Memory B cell (primary cell): ENCODE results near the gene PAPSS2.

Source experiments
- ATAC-seq: fragments of 150-1000 bp; cut with Tn5 transposase; 2 replicates; pipeline ENCODE4 v1.10.0; 2021; ENCODE audit warnings: low read depth, mild to moderate bottlenecking, moderate library complexity
- DNase-seq, 2 donors: peaks; one replicate each; pipeline ENCODE4 v3.0.0; 2022; ENCODE audit warnings: low spot score in 2 of 2
- H3K27ac Mint-ChIP-seq: one replicate; pipeline ENCODE4 v1.8.0; 2022; ENCODE audit warnings: mild to moderate bottlenecking, moderate library complexity, mixed read lengths
- H3K27me3 Mint-ChIP-seq: one replicate; pipeline ENCODE4 v1.8.0; 2022; ENCODE audit warnings: mixed read lengths
- H3K36me3 Mint-ChIP-seq: one replicate; pipeline ENCODE4 v1.8.0; 2022; ENCODE audit warnings: mild to moderate bottlenecking, mixed read lengths
- H3K4me1 Mint-ChIP-seq: one replicate; pipeline ENCODE4 v1.8.0; 2022; ENCODE audit warnings: mixed read lengths
- H3K4me3 Mint-ChIP-seq: one replicate; pipeline ENCODE4 v1.8.0; 2022; ENCODE audit warnings: mild to moderate bottlenecking, moderate library complexity, mixed read lengths
- H3K9me3 Mint-ChIP-seq: one replicate; pipeline ENCODE4 v1.8.0; 2022; ENCODE audit warnings: mixed read lengths

The PAPSS2 gene

DNA sequence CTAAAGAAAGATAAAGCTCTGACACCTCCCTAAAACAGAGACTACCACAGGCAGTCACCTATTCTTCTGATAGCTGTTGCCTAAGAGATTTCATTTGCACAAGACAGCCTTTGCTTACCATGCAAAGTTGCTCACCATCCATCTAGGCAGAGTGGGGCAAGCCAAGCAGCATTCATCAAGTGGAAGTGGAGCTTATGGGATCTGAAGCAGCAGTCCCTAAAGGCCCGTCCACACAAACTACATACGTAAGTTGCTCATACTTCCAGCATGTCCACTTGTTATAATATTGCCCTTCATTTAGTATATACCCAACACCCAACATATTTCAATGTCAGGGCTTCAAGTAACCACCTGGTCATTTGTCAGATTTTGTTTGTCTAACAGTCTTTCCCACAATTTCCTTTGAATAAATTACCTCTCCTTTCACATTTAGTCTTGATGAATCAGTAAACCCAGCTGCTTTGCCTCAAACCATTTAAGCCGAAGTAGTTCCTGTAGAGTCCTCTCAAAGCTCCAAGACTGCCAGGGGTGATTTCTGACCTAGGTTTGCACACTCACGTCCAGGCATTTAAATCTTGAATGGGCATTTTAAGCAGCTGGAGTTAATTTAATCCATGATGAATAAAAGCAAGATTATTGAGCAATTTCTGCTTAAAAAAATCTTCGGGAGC is 90.5 kb downstream of the PAPSS2 start:
- Mint-ChIP-seq H3K27ac (peak overlapping the region; percentile 32), H3K4me3 (no peak overlapping the region)
- no peak for DNase-seq

DNA sequence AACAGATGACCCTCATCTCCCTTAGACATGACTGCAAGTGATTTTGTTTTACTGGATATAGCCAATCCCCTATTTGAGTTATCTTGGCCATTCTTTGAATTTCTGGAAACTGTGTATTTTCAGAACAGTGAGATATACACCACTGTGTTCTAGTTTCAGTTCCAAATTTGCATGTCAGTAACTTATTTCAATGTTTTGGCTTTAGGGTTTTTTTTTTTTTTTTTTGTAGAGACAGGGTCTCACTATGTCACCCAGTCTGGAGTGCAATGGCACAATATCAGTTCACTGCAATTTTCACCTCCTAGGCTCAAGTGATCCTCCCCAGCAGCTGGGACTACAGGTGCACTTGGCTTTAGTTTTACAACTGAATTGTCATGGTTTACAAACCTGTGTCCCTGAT is 91.1 kb downstream of the PAPSS2 start:
- H3K9me3 Mint-ChIP-seq = no peaks in the 10 kb centered on the region
- no peaks in the 10 kb centered on the region for H3K4me1 Mint-ChIP-seq
- ATAC-seq (no peak), DNase-seq (no peak)
- peaks cover 8% of the 10 kb centered on the region for H3K36me3 Mint-ChIP-seq
- no peak overlapping the region for H3K27ac Mint-ChIP-seq
- H3K27me3 Mint-ChIP-seq = no peaks in the 10 kb centered on the region
- H3K4me3 Mint-ChIP-seq = no peak overlapping the region

More for the DNA sequence above, 90.5 kb downstream of the PAPSS2 start:
- ATAC-seq = no peak
- H3K9me3 Mint-ChIP-seq = no peaks in the 10 kb centered on the region
- H3K36me3 Mint-ChIP-seq = peaks cover 8% of the 10 kb centered on the region
- no peaks in the 10 kb centered on the region for H3K27me3 Mint-ChIP-seq
- H3K4me1 Mint-ChIP-seq = no peaks in the 10 kb centered on the region

DNA sequence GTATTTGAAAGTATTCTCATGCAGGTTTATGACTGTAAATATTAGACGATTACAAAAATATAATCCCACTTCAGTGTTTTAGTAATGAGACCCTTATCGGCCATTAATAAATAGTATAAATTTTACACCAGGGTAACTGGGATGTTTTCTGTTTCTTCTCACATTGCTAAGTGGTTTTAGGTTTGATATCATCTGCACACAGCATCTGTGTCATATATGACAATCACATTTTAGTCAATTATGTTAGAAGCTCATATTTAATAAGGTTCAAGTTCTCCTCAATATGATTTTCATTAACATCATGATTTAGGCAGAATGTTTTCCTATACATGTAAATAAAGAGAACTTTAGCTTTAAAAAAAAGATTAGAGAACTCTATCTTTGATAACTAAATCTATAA is 91.6 kb downstream of the PAPSS2 start:
- Mint-ChIP-seq H3K27me3 (no peaks in the 10 kb centered on the region), H3K36me3 (peaks cover 8% of the 10 kb centered on the region), H3K4me1 (no peaks in the 10 kb centered on the region), H3K4me3 (no peak overlapping the region), H3K27ac (no peak overlapping the region), H3K9me3 (no peaks in the 10 kb centered on the region)
- ATAC-seq (no peak), DNase-seq (no peak)

DNA sequence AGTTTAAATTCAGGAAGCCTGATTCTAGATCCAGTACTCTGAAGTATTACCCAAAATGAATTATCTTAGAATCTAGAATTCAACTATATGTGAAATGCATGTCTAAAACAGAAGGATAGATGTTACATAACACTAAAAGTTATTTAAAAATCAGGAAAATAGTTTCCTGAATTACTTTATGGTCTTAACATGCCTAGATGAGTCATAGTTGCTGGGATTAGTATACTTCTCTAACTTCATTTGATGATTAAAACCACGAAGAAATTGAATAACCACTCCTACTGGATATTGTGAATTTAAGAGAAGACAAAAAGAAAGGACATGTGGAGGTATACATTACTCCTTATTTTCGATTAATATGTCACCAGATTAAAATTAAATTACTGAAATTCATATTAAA is 92.9 kb downstream of the PAPSS2 start:
- Mint-ChIP-seq H3K27ac (no peak overlapping the region), H3K36me3 (peaks cover 10% of the 10 kb centered on the region), H3K27me3 (no peaks in the 10 kb centered on the region), H3K4me3 (no peak overlapping the region), H3K4me1 (no peaks in the 10 kb centered on the region), H3K9me3 (no peaks in the 10 kb centered on the region)
- ATAC-seq (no peak), DNase-seq (no peak)

DNA sequence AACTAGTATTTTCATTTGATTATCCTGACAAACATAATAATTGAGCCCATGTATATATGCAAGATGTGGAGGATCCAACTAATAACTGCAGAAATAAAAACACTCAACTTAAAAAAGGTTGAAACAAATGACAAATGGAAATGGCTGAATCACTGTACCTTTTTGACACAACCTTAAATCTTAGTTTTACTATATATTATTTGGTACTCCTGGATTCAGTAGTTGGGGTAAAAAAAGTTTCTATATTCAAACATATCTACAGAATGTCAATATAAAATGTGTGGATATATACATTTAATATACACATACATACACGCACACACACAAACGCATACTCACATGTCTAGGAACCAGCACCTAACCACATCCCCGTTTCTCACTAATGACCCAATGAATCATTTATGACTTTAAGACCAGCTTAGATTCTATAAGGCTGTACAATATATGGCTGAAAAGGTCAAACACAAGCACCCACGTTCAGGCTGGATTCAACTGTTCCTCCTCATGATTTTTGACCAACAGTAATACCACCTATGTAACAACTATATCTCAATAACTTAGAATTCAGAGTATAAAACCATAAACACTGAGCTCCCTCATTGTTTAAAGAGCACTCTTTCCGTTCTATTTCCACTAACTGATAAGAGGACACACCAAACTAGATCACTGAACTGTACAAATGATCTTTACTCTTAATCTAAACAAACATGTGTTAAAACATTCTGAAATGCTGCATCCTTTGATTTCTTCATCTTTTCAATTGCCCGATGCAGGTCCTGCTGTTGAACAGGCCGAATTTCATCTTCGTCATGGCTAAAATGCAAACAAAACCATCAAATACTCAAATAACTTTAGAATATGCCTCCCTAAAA is 94.6 kb downstream of the PAPSS2 start:
- no peak overlapping the region for H3K27ac Mint-ChIP-seq
- no peaks in the 10 kb centered on the region for H3K9me3 Mint-ChIP-seq
- no peaks in the 10 kb centered on the region for H3K27me3 Mint-ChIP-seq
- no peak for ATAC-seq
- no peak for DNase-seq
- H3K4me1 Mint-ChIP-seq = no peaks in the 10 kb centered on the region
- H3K36me3 Mint-ChIP-seq = peaks cover 12% of the 10 kb centered on the region
- H3K4me3 Mint-ChIP-seq = no peak overlapping the region

DNA sequence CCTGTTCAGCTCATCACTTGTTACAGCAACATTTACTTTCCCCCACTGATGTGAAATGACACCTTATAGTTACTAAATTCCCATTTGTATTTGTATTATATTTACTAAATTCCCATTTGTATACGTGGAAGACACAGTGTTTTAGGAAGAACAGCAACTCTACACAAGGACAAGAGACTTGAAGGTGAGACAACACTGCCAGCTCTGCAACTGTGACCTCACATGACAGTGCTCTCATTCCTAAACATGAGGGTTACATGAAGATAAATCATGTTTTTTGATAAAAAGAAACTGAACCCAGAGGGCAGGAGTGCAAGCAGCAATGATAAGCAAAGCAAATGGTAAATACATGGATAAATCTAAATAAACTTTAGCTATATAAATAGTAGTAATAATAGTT is 98.0 kb downstream of the PAPSS2 start:
- Mint-ChIP-seq H3K4me3 (no peak overlapping the region), H3K27ac (no peak overlapping the region), H3K4me1 (no peaks in the 10 kb centered on the region), H3K9me3 (no peaks in the 10 kb centered on the region), H3K36me3 (peaks cover 16% of the 10 kb centered on the region), H3K27me3 (no peaks in the 10 kb centered on the region)
- no peak for ATAC-seq
- no peak for DNase-seq

DNA sequence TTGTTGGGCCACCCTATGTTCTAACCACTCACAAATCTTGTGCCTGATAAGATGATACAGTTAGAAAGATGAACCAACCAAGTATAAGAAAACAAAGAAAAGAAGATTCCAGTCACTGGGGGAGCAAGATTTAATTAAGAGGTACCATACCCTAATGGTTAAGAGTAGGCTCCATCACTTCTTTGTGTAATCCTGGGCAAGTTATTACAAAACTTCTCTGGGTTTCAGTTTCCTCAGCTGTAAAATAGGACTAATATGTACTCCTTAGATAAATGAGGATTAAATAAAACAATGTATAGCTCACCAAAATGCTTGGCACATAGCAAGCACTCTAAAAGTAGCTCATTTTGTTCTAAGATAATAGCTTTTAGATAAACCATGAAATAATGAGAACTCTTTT is 99.9 kb downstream of the PAPSS2 start:
- ATAC-seq (no peak), DNase-seq (no peak)
- no peaks in the 10 kb centered on the region for H3K9me3 Mint-ChIP-seq
- peaks cover 9% of the 10 kb centered on the region for H3K36me3 Mint-ChIP-seq
- H3K27me3 Mint-ChIP-seq = no peaks in the 10 kb centered on the region
- no peaks in the 10 kb centered on the region for H3K4me1 Mint-ChIP-seq
- H3K4me3 Mint-ChIP-seq = no peak overlapping the region
- no peak overlapping the region for H3K27ac Mint-ChIP-seq

DNA sequence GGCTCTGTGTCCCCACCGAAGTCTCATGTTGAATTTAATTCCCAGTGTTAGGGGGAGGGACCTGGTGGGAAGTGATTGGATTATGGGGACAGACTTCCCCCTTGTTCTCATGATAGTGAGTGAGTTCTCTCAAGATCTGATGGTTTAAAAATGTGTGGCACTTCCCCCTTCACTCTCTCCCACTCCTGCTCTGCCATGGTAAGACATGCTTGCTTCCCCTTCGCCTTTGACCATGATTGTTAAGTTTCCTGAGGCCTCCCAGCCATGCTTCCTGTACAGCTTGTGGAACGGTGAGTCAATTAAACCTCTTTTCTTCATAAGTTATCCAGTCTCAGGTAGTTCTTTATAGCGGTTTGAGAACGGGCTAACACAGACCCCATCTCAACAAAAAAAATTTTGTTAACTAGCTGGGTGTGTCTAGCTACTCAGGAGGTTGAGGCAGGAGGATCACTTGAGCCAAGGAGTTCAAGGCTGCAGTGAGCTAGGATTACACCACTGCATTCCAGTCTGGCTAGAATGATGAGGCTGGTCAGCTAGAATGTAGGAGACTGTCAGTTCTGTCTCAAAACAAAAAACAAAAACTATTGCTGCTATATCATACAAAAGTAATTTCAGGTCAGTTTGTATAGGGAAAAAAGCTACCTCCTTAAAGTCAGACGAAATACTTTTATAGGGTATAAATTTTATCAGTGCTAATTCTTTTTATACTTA is 100.7 kb downstream of the PAPSS2 start:
- Mint-ChIP-seq H3K27me3 (no peaks in the 10 kb centered on the region), H3K36me3 (peaks cover 13% of the 10 kb centered on the region), H3K27ac (peak overlapping the region; percentile 36), H3K9me3 (no peaks in the 10 kb centered on the region), H3K4me1 (no peaks in the 10 kb centered on the region), H3K4me3 (no peak overlapping the region)
- DNase-seq (no peak), ATAC-seq (no peak)

DNA sequence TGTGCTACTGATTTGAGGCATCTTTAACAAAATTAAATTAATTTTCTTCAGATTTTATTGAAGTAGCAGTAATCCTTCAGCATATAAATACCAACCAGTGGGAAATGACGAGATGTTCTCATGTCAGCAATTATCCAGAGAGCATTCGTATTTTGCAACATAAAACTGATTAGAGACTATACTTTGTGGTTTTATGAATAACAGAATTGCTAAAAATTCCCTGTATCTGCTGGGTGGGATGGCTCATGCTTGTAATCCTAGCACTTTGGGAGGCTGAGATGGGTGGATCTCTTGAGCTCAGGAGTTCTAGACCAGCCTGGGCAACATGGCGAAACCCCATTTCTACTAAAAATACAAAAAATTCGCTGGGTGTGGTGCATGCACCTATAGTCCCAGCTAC is 101.5 kb downstream of the PAPSS2 start:
- DNase-seq = no peak
- Mint-ChIP-seq H3K36me3 (peaks cover 17% of the 10 kb centered on the region), H3K4me3 (no peak overlapping the region), H3K9me3 (no peaks in the 10 kb centered on the region), H3K4me1 (no peaks in the 10 kb centered on the region), H3K27me3 (no peaks in the 10 kb centered on the region), H3K27ac (no peak overlapping the region)
- no peak for ATAC-seq

DNA sequence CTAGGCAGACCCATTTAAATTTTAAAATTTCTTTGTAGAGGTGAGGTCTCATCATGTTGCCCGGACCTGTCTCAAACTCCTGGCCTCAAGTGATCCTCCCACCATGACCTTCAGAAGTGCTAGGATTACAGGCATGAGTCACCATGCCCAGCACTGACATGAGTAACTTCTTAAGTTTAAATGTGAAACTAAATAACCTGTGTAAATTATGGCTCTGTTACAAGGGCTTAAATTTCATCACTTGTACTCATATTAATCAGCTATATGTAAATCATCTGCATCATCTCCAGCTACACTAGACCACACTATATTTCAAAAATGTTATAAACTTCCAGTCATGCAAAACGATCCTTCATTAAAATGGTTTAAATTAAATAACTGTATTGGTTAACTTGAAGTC is 102.2 kb downstream of the PAPSS2 start:
- Mint-ChIP-seq H3K36me3 (peaks cover 17% of the 10 kb centered on the region), H3K9me3 (no peaks in the 10 kb centered on the region), H3K4me3 (no peak overlapping the region), H3K4me1 (no peaks in the 10 kb centered on the region), H3K27ac (no peak overlapping the region), H3K27me3 (no peaks in the 10 kb centered on the region)
- ATAC-seq = no peak
- DNase-seq = no peak

DNA sequence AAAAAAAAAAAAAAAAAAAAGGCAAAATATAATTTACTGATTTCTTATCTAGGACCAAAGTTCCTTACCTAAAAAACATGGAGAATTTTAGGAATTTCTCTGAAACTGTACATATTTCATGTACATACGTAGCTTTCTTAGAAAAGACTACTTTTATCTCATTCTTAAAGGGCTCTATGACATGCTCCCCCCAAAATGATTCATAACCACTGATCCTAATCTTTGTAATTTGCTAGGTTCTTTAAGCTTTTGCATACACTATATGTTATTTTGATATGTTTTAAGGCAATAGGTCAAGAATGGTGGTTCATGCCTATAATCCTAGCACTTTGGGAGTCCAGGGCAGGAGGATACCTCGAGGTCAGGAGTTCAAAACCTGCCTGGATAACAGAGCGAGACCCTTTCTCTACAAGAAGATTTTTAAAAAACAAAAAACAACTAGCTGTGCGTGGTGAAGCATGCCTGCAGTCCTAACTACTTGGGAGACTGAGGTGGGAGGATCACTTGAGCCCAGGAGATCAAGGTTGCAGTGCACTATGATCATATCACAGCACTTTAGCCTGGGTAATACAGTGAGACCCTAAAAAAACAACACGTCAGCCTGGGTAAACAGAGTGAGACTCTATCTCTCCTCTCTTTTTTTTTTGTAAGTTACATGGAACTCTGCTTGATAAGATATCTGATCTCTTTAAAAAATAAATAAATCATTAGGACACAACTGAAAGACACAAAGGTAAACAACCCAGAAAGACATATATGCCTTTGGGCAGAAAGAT is 103.6 kb downstream of the PAPSS2 start:
- no peaks in the 10 kb centered on the region for H3K4me1 Mint-ChIP-seq
- H3K27ac Mint-ChIP-seq = no peak overlapping the region
- H3K9me3 Mint-ChIP-seq = no peaks in the 10 kb centered on the region
- no peak overlapping the region for H3K4me3 Mint-ChIP-seq
- H3K36me3 Mint-ChIP-seq = peaks cover 16% of the 10 kb centered on the region
- ATAC-seq = no peak
- no peak for DNase-seq
- H3K27me3 Mint-ChIP-seq = no peaks in the 10 kb centered on the region

DNA sequence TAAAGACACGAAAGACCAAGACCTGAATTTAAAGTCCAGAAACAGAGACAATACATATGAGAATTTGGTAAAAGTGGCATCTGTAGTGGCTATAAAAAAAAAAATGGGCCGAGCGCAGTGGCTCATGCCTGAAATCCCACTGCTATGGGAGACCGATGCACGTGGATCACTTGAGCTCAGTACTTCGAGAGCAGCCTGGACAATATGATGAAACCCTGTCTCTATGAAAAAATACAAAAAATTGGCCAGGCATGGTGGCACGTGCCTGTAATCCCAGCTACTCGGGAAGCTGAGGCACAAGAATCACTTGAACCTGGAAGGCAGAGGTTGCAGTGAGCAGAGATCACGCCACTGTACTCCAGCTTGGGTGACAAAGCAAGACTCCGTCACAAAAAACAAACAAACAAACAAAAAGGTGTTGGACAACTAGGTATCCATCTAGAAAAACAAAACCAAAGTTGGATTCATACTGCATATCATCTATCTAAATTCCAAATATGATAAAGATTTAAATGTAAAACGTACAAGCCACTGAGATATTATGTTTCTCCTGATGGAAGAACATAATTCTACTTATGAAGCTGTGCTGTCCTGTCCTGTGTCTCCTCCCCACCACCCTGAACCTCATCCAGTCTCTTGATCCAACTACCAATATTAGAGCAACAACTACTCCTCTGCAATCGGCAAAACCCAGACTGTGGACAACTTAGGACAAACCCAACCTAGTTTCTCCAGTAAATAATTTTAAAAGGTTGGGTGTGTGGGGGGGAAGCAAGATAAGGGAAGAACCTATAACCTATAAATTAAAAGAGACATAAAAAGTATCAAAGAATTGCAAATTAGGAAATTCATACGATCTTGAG is 104.6 kb downstream of the PAPSS2 start:
- H3K9me3 Mint-ChIP-seq = no peaks in the 10 kb centered on the region
- H3K4me1 Mint-ChIP-seq = no peaks in the 10 kb centered on the region
- DNase-seq = no peak
- H3K36me3 Mint-ChIP-seq = peaks cover 19% of the 10 kb centered on the region
- no peak overlapping the region for H3K27ac Mint-ChIP-seq
- no peaks in the 10 kb centered on the region for H3K27me3 Mint-ChIP-seq
- H3K4me3 Mint-ChIP-seq = no peak overlapping the region
- ATAC-seq = no peak

DNA sequence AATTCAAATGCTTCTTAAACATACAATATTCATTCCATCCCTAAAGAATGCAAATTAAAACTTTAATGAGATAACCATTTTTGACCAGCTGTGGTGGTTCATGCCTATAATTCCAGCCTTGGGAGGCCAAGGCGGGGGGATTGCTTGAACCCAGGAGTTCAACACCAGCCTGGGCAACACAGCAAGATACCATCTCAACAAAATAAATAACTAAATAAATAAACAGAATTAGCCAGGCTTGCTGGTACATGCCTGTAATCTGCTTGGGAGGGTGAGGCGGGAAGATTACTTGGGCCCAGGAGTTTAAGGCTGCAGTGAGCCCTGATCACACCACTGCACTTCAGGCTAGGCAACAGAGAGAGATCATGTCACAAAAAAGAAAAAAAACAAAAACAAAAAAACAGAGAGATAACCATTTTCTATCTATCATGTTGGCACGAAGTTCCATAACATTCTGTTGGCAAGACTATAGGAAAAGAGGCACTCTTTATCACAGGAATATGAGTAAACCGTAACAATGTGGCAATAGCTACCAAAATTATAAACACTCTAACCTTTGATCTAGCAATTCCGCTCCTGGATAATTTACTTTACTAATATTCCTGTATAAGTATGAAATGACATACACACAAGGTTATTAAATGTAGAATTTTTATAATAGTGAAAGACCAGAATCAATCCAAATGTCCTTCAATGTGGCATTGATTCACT is 106.1 kb downstream of the PAPSS2 start:
- no peak overlapping the region for H3K4me3 Mint-ChIP-seq
- H3K27ac Mint-ChIP-seq = no peak overlapping the region
- no peaks in the 10 kb centered on the region for H3K9me3 Mint-ChIP-seq
- peaks cover 18% of the 10 kb centered on the region for H3K36me3 Mint-ChIP-seq
- DNase-seq (no peak), ATAC-seq (no peak)
- H3K4me1 Mint-ChIP-seq = no peaks in the 10 kb centered on the region
- H3K27me3 Mint-ChIP-seq = no peaks in the 10 kb centered on the region
